Mesothelial cell of epicardium (in vitro differentiated cells): ENCODE data around the gene BHLHE40. TPM values are rescaled to one million over a fixed set of nuclear protein-coding genes. Genes with fewer than 3 reads are reported as not detected.
A peak's percentile ranks its signal among the peaks of the same experiment; 100 is the strongest.

ENCODE experiments used
- DNase-seq, 2 experiments: peaks; one replicate each; pipeline ENCODE4 v3.0.0; 2021; ENCODE audit warnings: low spot score in 2 of 2; ENCODE audit not compliant: unreplicated experiment in 2 of 2
- H3K27ac Mint-ChIP-seq: 2 replicates; pipeline ENCODE4 v1.8.0; 2021; ENCODE audit warnings: mixed read lengths
- H3K27me3 Mint-ChIP-seq: 2 replicates; pipeline ENCODE4 v1.8.0; 2021; ENCODE audit warnings: low read depth, mixed read lengths
- H3K36me3 Mint-ChIP-seq: 2 replicates; pipeline ENCODE4 v1.8.0; 2021; ENCODE audit warnings: mixed read lengths
- H3K4me1 Mint-ChIP-seq: 2 replicates; pipeline ENCODE4 v1.8.0; 2021; ENCODE audit warnings: mixed read lengths
- H3K4me3 Mint-ChIP-seq: 2 replicates; pipeline ENCODE4 v1.8.0; 2021; ENCODE audit warnings: mild to moderate bottlenecking, moderate library complexity, mixed read lengths
- H3K9me3 Mint-ChIP-seq: 2 replicates; pipeline ENCODE4 v1.8.0; 2021; ENCODE audit warnings: mixed read lengths
- total RNA-seq: library from RNA; stranded (reverse); gene quantifications from 3 replicates; pipeline ENCODE4 v1.2.1, GENCODE V29; 2021
- TF ChIP-seq, protein P1 (sequence below): fragments of 200-600 bp; sonication (generic); IDR thresholded peaks from one replicate; pipeline ENCODE4 v1.5.0; 2021; ENCODE audit warnings: antibody characterized with exemption; ENCODE audit not compliant: unreplicated experiment

The BHLHE40 gene
- total RNA-seq, 1 donor from 2014 or later: 37.6 TPM

DNA sequence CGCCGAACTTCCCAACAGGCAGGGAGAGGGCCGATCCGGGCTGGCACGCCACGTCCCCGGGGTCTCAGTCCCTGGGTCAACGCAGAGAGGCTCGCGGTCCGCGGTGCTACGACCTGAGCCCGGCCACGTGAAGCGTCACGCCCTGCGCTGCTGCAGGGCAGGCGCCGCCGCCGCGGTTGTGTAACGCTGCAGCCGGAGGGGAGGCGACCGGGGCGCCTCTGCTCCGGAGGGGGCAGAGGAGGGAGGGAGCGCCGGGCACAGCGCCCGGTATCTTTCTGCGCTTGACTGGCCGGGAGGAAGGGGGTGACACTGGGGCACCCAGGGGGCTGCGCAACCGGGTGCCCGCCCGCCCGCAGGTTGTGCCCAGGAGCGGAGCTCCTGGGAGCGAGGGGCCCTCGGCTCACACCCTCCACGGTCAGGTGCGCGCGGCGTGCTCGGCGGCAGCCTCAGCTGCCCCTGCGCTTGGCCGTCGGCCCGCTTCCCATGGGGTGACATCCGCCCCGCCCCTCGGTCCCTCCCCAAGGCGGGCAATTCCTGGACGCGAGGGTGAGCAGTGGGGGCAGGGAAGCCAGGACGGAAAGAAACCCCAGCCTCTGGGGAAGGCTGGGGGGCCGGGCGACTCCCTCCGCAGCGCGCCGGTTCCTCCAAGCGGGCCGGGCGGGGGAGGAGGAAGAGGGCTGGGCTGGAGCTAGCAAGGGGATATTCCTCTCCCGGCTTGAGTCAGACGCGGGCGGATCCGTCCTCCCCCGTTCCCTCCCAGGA, 852 bp upstream of the BHLHE40 start:
- DNase-seq: peak; percentile 84 to 90
- H3K4me1 Mint-ChIP-seq: peaks cover 41% of the 10 kb centered on the region
- peak overlapping the region; percentile 93 for H3K27ac Mint-ChIP-seq
- H3K9me3 Mint-ChIP-seq: no peaks in the 10 kb centered on the region
- H3K27me3 Mint-ChIP-seq: peaks cover 1% of the 10 kb centered on the region
- peaks cover 2% of the 10 kb centered on the region for H3K36me3 Mint-ChIP-seq
- TF ChIP-seq, protein P1, sequence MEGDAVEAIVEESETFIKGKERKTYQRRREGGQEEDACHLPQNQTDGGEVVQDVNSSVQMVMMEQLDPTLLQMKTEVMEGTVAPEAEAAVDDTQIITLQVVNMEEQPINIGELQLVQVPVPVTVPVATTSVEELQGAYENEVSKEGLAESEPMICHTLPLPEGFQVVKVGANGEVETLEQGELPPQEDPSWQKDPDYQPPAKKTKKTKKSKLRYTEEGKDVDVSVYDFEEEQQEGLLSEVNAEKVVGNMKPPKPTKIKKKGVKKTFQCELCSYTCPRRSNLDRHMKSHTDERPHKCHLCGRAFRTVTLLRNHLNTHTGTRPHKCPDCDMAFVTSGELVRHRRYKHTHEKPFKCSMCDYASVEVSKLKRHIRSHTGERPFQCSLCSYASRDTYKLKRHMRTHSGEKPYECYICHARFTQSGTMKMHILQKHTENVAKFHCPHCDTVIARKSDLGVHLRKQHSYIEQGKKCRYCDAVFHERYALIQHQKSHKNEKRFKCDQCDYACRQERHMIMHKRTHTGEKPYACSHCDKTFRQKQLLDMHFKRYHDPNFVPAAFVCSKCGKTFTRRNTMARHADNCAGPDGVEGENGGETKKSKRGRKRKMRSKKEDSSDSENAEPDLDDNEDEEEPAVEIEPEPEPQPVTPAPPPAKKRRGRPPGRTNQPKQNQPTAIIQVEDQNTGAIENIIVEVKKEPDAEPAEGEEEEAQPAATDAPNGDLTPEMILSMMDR: no peak
- H3K4me3 Mint-ChIP-seq: peak overlapping the region; percentile 89

- peak overlapping the region; percentile 95 for H3K27ac Mint-ChIP-seq
- TF ChIP-seq, protein P1: no peak
- H3K36me3 Mint-ChIP-seq: peaks cover 6% of the 10 kb centered on the region
- H3K4me1 Mint-ChIP-seq: peaks cover 47% of the 10 kb centered on the region
- peak overlapping the region; percentile 89 for H3K4me3 Mint-ChIP-seq
- peaks cover 1% of the 10 kb centered on the region for H3K27me3 Mint-ChIP-seq
- DNase-seq: peak; percentile 78 to 83
- no peaks in the 10 kb centered on the region for H3K9me3 Mint-ChIP-seq
These were observed 240 bp upstream of the BHLHE40 start for GRCh38 chr3:4978966-4979427.

DNA sequence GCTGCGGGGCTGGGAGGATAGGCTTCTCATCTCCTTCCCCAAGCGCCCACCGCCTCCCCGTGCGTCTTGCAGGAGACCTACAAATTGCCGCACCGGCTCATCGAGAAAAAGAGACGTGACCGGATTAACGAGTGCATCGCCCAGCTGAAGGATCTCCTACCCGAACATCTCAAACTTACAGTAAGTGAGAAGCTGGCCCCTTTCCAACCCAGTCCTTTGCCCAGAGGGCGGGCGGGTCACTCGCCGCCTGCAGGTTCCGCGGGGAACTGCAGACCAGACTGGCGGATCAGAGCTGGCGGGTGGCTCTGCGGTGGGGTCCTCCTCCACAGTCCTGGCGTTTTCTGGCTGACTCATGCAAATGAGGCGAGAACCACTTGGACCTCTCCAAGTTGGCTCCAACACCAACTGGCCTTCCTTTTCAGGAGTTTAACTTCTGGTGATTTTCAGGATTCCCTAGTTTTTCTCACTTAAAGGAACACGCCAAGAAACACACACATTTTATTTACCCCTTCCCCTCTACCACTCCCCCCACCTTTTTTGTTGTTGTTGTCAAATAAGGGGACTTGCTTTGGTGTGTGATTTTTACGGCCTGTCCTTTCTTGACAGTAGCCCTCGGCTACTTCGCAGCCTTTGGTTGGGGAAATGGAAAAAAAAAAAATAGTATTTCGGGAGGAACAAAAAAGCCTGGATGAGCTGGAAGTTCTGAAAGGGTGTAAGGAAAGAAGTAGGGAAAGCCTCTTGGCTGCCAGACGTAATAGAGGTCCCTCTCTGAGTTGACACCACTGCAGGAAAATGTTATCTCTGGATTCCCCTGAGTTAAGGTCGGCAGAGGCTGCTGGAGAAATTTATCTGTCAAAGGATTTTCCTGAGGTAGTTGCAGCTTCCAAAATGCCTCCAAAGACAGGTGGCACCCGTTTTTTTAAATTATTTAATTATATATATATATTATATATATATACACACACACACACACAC, 1.3 kb downstream of the BHLHE40 start:
- DNase-seq: peak; percentile 65 to 89
- Mint-ChIP-seq H3K4me1 (peaks cover 60% of the 10 kb centered on the region), H3K4me3 (peak overlapping the region; percentile 89), H3K27ac (peak overlapping the region; percentile 96), H3K36me3 (peaks cover 6% of the 10 kb centered on the region), H3K27me3 (peaks cover 1% of the 10 kb centered on the region), H3K9me3 (no peaks in the 10 kb centered on the region)
- TF ChIP-seq, protein P1: peak; percentile 97

DNA sequence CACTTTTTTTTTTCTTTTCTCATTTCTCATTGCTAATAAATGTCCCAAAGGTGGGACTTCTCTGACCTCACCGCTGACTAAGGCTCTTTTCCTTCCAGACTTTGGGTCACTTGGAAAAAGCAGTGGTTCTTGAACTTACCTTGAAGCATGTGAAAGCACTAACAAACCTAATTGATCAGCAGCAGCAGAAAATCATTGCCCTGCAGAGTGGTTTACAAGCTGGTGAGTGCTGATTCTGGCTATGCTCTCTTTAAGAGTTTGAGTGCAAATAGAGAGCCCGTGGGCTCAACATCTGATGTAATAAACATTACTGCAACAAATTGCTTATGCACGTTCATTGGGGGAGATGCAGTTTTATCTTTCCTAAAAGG, 2.0 kb downstream of the BHLHE40 start:
- Mint-ChIP-seq H3K27ac (peak overlapping the region; percentile 69), H3K4me3 (peak overlapping the region; percentile 71), H3K36me3 (peaks cover 6% of the 10 kb centered on the region), H3K9me3 (no peaks in the 10 kb centered on the region), H3K4me1 (peaks cover 67% of the 10 kb centered on the region), H3K27me3 (peaks cover 1% of the 10 kb centered on the region)
- no peak for DNase-seq
- TF ChIP-seq, protein P1: no peak

GRCh38 chr3:4981665-4982494, 2.6 kb downstream of the BHLHE40 start:
- Mint-ChIP-seq H3K4me1 (peaks cover 68% of the 10 kb centered on the region), H3K9me3 (no peaks in the 10 kb centered on the region), H3K4me3 (peak overlapping the region; percentile 71), H3K27me3 (peaks cover 1% of the 10 kb centered on the region), H3K36me3 (peaks cover 6% of the 10 kb centered on the region), H3K27ac (peak overlapping the region; percentile 90)
- TF ChIP-seq, protein P1: peak; percentile 45
- DNase-seq: no peak
